Hepatocyte (in vitro differentiated cells): ENCODE data around the gene TAOK3. TPM values are rescaled to one million over a fixed set of nuclear protein-coding genes. Genes with fewer than 3 reads are reported as not detected.

Source experiments
- DNase-seq: peaks from one replicate; pipeline ENCODE4 v3.0.0-alpha.2; 2016; ENCODE audit warnings: low spot score
- H2AFZ ChIP-seq: fragments of 200-600 bp; sonication (generic); 2 replicates; pipeline ENCODE4 v1.6.0; 2016; ENCODE audit warnings: antibody characterized with exemption, mild to moderate bottlenecking
- H3K27ac ChIP-seq: fragments of 200-600 bp; sonication (generic); 2 replicates; pipeline ENCODE4 v1.5.1; 2016; ENCODE audit warnings: mild to moderate bottlenecking
- H3K27me3 ChIP-seq: fragments of 200-600 bp; sonication (generic); 2 replicates; pipeline ENCODE4 v1.6.1; 2016
- H3K36me3 ChIP-seq: fragments of 200-600 bp; sonication (generic); replicated peaks from 2 replicates; pipeline ENCODE4 v1.5.1; 2016; ENCODE audit warnings: low read depth; ENCODE audit not compliant: insufficient read depth
- H3K4me1 ChIP-seq: fragments of 200-600 bp; sonication (generic); 2 replicates; pipeline ENCODE4 v1.5.1; 2016; ENCODE audit warnings: mild to moderate bottlenecking, moderate library complexity; ENCODE audit not compliant: insufficient read depth
- H3K4me2 ChIP-seq: fragments of 200-600 bp; sonication (generic); 2 replicates; pipeline ENCODE4 v1.6.0; 2016
- H3K4me3 ChIP-seq: fragments of 200-600 bp; sonication (generic); 2 replicates; pipeline ENCODE4 v1.5.1; 2016; ENCODE audit warnings: mild to moderate bottlenecking
- H3K79me2 ChIP-seq: fragments of 200-600 bp; sonication (generic); 2 replicates; pipeline ENCODE4 v1.6.0; 2017; ENCODE audit warnings: mild to moderate bottlenecking
- H3K9me2 ChIP-seq: fragments of 200-600 bp; sonication (generic); replicated peaks from 2 replicates; pipeline ENCODE4 v1.6.0; 2017; ENCODE audit warnings: mild to moderate bottlenecking; ENCODE audit not compliant: insufficient read depth
- H3K9me3 ChIP-seq: fragments of 200-600 bp; sonication (generic); 2 replicates; pipeline ENCODE4 v1.5.1; 2016; ENCODE audit warnings: low read depth, mild to moderate bottlenecking
- H4K20me1 ChIP-seq: fragments of 200-600 bp; sonication (generic); 2 replicates; pipeline ENCODE4 v1.6.0; 2016; ENCODE audit warnings: mild to moderate bottlenecking; ENCODE audit not compliant: insufficient read depth, poor library complexity, severe bottlenecking
- CTCF ChIP-seq: fragments of 200-600 bp; sonication (generic); IDR thresholded peaks from 2 replicates; pipeline ENCODE4 v1.5.1; 2016; ENCODE audit warnings: antibody characterized with exemption, mild to moderate bottlenecking; ENCODE audit not compliant: poor library complexity
- EZH2 ChIP-seq: fragments of 200-600 bp; sonication (generic); IDR thresholded peaks from 2 replicates; pipeline ENCODE4 v1.6.1; 2016; ENCODE audit warnings: antibody characterized with exemption, mild to moderate bottlenecking, borderline replicate concordance
- EZH2phosphoT487 ChIP-seq: fragments of 200-600 bp; sonication (generic); IDR thresholded peaks from one replicate; pipeline ENCODE4 v1.6.1; 2018; ENCODE audit warnings: antibody characterized with exemption, mild to moderate bottlenecking, low read depth, moderate library complexity; ENCODE audit not compliant: unreplicated experiment, severe bottlenecking
- WGBS: methylation state at CpG from one replicate; pipeline ENCODE4 v1.1.6; 2016; ENCODE audit warnings: low lambda C conversion rate; ENCODE audit errors: missing lambda C conversion rate; 5-methylcytosine and 5-hydroxymethylcytosine counted together
- polyA plus RNA-seq: library from polyadenylated mRNA; unstranded; fragments of >200 nt; fragmentation: Nextera tagmentation; extraction: Ambion mirVana; gene quantifications from 2 replicates; pipeline ENCODE4 v1.2.1, GENCODE V29; 2016
- total RNA-seq: library from RNA; depleted of rRNA; stranded (reverse); fragments of >200 nt; gene quantifications from 2 replicates; pipeline ENCODE4 v1.2.3, GENCODE V29; 2014

The TAOK3 gene
- total and polyA plus RNA-seq, 2 experiments from 2014 or later, result 19.1 to 28.7 TPM

- no peak for DNase-seq
- Histone ChIP-seq H3K36me3 (no peaks in the 10 kb centered on the region), H3K27me3 (no peaks in the 10 kb centered on the region), H3K79me2 (no peaks in the 10 kb centered on the region), H3K4me1 (no peaks in the 10 kb centered on the region), H3K27ac (no peak overlapping the region), H3K4me2 (no peak overlapping the region), H3K9me3 (no peaks in the 10 kb centered on the region), H3K9me2 (no peaks in the 10 kb centered on the region), H2AFZ (no peak overlapping the region), H3K4me3 (no peak overlapping the region), H4K20me1 (no peaks in the 10 kb centered on the region)
- no peak for TF ChIP-seq CTCF
- TF ChIP-seq EZH2, result no peak
- TF ChIP-seq EZH2phosphoT487, result no peak
- WGBS, result 85% methylated on average over 2 of the region's 2 CpGs
Observed at GRCh38 chr12:118238888-118239287, 133.8 kb downstream of the TAOK3 start.

DNA sequence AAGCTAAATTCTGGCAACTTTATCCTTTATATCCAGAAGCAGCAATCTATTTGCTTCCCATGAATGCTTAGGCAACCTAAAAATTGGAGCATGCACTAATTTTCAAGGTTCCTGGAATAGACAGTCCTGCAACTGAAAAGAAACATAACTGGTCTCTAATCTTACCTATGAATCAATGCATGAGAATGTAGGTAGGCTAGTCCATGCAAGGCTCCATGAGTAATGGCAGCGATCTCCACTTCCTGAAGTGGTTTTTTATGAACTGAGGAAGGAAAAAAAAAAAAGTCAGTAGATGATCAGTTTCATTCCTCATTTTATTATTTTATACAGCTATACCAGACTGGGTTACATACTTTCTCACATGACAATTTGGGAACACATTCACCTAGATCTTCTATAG, 134.8 kb downstream of the TAOK3 start:
- Histone ChIP-seq H3K4me3 (no peak overlapping the region), H3K27me3 (no peaks in the 10 kb centered on the region), H3K4me1 (no peaks in the 10 kb centered on the region), H3K79me2 (no peaks in the 10 kb centered on the region), H3K36me3 (no peaks in the 10 kb centered on the region), H4K20me1 (no peaks in the 10 kb centered on the region), H2AFZ (no peak overlapping the region), H3K27ac (no peak overlapping the region), H3K4me2 (no peak overlapping the region), H3K9me3 (no peaks in the 10 kb centered on the region), H3K9me2 (no peaks in the 10 kb centered on the region)
- 68% methylated on average over 1 of the region's 1 CpG for WGBS
- TF ChIP-seq EZH2 (no peak), EZH2phosphoT487 (no peak), CTCF (no peak)
- peak; percentile 7 for DNase-seq

DNA sequence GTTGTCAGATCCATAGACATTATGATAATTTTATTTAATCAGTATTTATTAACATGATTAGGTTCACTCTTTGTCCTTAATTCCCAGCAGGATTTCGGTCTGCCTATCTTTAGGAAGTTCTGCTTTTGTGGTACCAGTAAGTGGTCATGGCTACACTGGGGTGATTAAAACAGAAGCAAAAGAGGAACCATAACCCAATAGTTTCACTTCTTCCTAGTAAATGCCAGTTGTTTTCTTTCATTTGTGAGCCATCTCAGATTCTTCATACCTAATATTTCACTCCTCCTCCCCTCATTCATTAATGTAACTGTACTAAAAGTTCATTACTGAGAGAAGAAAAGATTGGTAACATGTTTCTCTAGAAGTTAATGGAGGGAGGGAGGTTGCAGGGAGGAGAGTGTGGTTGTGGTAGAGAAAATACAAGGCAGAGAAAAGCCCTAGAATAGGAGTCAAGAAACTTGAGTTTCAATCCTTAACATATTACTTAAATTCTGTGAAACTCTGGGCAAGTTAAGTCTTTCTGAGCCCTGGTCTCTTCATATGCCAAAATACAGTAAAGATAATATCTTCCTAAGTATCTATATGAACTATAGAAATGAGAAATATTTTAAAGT, 135.5 kb downstream of the TAOK3 start:
- Histone ChIP-seq H3K4me3 (no peak overlapping the region), H4K20me1 (no peaks in the 10 kb centered on the region), H3K27ac (no peak overlapping the region), H3K79me2 (no peaks in the 10 kb centered on the region), H3K36me3 (no peaks in the 10 kb centered on the region), H3K9me2 (no peaks in the 10 kb centered on the region), H2AFZ (no peak overlapping the region), H3K9me3 (no peaks in the 10 kb centered on the region), H3K4me2 (no peak overlapping the region), H3K4me1 (no peaks in the 10 kb centered on the region), H3K27me3 (no peaks in the 10 kb centered on the region)
- WGBS, result 84% methylated on average over 1 of the region's 1 CpG
- TF ChIP-seq CTCF (no peak), EZH2phosphoT487 (no peak), EZH2 (no peak)
- DNase-seq, result no peak

- Histone ChIP-seq H3K36me3 (no peaks in the 10 kb centered on the region), H2AFZ (no peak overlapping the region), H3K9me2 (no peaks in the 10 kb centered on the region), H3K9me3 (no peaks in the 10 kb centered on the region), H3K4me2 (no peak overlapping the region), H3K27me3 (no peaks in the 10 kb centered on the region), H3K4me3 (no peak overlapping the region), H4K20me1 (no peaks in the 10 kb centered on the region), H3K4me1 (no peaks in the 10 kb centered on the region), H3K27ac (no peak overlapping the region), H3K79me2 (no peaks in the 10 kb centered on the region)
- no peak for TF ChIP-seq EZH2
- no peak for TF ChIP-seq CTCF
- TF ChIP-seq EZH2phosphoT487, result no peak
- no peak for DNase-seq
Observed at GRCh38 chr12:118220702-118221101, 152.0 kb downstream of the TAOK3 start.
